K562 (cell line): ENCODE measurements around the gene PAPOLB. TPM values are rescaled to one million over a fixed set of nuclear protein-coding genes. Genes with fewer than 3 reads are reported as not detected.
A peak's percentile ranks its signal among the peaks of the same experiment; 100 is the strongest.

ENCODE experiments used
- ATAC-seq: fragments of 200-7000 bp; cut with Tn5 transposase; 3 replicates; pipeline ENCODE4 v1.9.1; 2020; ENCODE audit warnings: moderate library complexity
- BruUV-seq: library from RNA; stranded (reverse); fragments of 400-500 nt; replicated peaks from 2 replicates; lab custom pipeline; 2021; lab: Mats Ljungman, UMichigan
- CTCF ChIA-PET: fragments of 300-600 bp; formaldehyde crosslinking; extraction: SDS; loops from one replicate; lab custom pipeline; 2021; ENCODE audit warnings: low intra/inter-chr PET ratio; lab: Yijun Ruan, JAX
- POLR2A ChIA-PET: fragments of 300-600, 350-650 bp; sonication (Branson Sonifier 250); formaldehyde crosslinking; extraction: SDS; loops from one replicate; lab custom pipeline; 2021; ENCODE audit warnings: antibody characterized with exemption, inconsistent platforms; lab: Yijun Ruan, JAX
- DNase-seq, 4 experiments: peaks; one replicate each; pipeline versions ENCODE4 v3.0.0 to v3.0.0-alpha.2; 2011 to 2018; ENCODE audit warnings: low spot score in 3 of 4, mixed read lengths in 3 of 4; ENCODE audit errors: extremely low read depth in 1 of 4
- FAIRE-seq: peaks from 2 replicates; lab custom pipeline; 2011; peaks lifted over from hg19 to GRCh38; lab: Jason Lieb, UNC
- H2AFZ ChIP-seq: 2 replicates; pipeline ENCODE4 v1.6.0; 2011; ENCODE audit warnings: low read depth, low read length, control low read depth, inconsistent platforms
- H3K27ac ChIP-seq: fragments of 200-600 bp; 3 replicates; pipeline ENCODE4 v1.8.0; 2011; ENCODE audit warnings: low read depth, mild to moderate bottlenecking, control low read depth, inconsistent platforms, low read length, moderate library complexity, mixed read lengths; ENCODE audit errors: extremely low read depth
- H3K27me3 ChIP-seq, 2 experiments: fragments of 300-600 bp in 1 of 2; 2 replicates in 1 of 2; 3 replicates in 1 of 2; pipeline versions ENCODE4 v1.6.0 to v1.8.0; 2011; ENCODE audit warnings: inconsistent platforms in 2 of 2, low read length in 2 of 2, mild to moderate bottlenecking in 1 of 2, mixed read lengths in 1 of 2, moderate library complexity in 1 of 2; ENCODE audit not compliant: control insufficient read depth in 2 of 2, insufficient read depth in 2 of 2
- H3K36me3 ChIP-seq: fragments of 300-600 bp; 3 replicates; pipeline ENCODE4 v1.8.0; 2011; ENCODE audit warnings: mild to moderate bottlenecking, low read length, inconsistent platforms; ENCODE audit not compliant: control insufficient read depth, insufficient read depth
- H3K4me1 ChIP-seq, 2 experiments: fragments of 200-600 bp in 1 of 2; replicated peaks in 1 of 2; 2 replicates in 1 of 2; 3 replicates in 1 of 2; pipeline versions ENCODE4 v1.5.1 to v1.8.0; 2011; ENCODE audit warnings: inconsistent platforms in 2 of 2, low read length in 2 of 2, mild to moderate bottlenecking in 1 of 2, mixed read lengths in 1 of 2, moderate library complexity in 1 of 2; ENCODE audit not compliant: control insufficient read depth in 2 of 2, insufficient read depth in 2 of 2
- H3K4me2 ChIP-seq: 2 replicates; pipeline ENCODE4 v1.6.1; 2011; ENCODE audit warnings: low read length, control low read depth, inconsistent platforms, mixed read lengths; ENCODE audit not compliant: insufficient read depth
- H3K4me3 ChIP-seq: fragments of 200-600 bp; sonication (generic), shearing (Covaris generic); 2 replicates; pipeline ENCODE4 v1.5.1; 2016; ENCODE audit warnings: control low read depth, inconsistent platforms
- H3K79me2 ChIP-seq: fragments of 200-600 bp; 3 replicates; pipeline ENCODE4 v1.8.0; 2011; ENCODE audit warnings: low read length, inconsistent platforms; ENCODE audit not compliant: control insufficient read depth, insufficient read depth
- H3K9ac ChIP-seq, 2 experiments: 2 replicates each; pipeline versions ENCODE4 v1.6.0 to v1.6.1; 2011; ENCODE audit warnings: low read depth in 2 of 2, low read length in 2 of 2, control low read depth in 1 of 2, inconsistent platforms in 1 of 2, mild to moderate bottlenecking in 1 of 2, mixed read lengths in 1 of 2; ENCODE audit not compliant: insufficient read depth in 1 of 2
- H3K9me1 ChIP-seq: one replicate; pipeline ENCODE4 v1.6.0; 2011; ENCODE audit warnings: inconsistent platforms, mild to moderate bottlenecking, low read length, moderate library complexity; ENCODE audit not compliant: control insufficient read depth, insufficient read depth
- H3K9me3 ChIP-seq: replicated peaks from 2 replicates; pipeline ENCODE4 v1.5.1; 2011; ENCODE audit warnings: low read depth, low read length, inconsistent platforms; ENCODE audit not compliant: control insufficient read depth, insufficient read depth
- H4K20me1 ChIP-seq: replicated peaks from 2 replicates; pipeline ENCODE4 v1.6.1; 2011; ENCODE audit warnings: low read length, inconsistent platforms, mixed read lengths; ENCODE audit not compliant: control insufficient read depth, insufficient read depth
- CSDE1 ChIP-seq, 2 experiments: fragments of 450-650 bp; IDR thresholded peaks; 2 replicates each; pipeline ENCODE4 v1.6.1; 2016; ENCODE audit warnings: mild to moderate bottlenecking in 1 of 2
- FOXA3 ChIP-seq, 2 experiments: fragments of 450-650 bp in 1 of 2; sonication (generic) in 1 of 2; formaldehyde crosslinking; IDR thresholded peaks in 1 of 2; conservative IDR thresholded peaks in 1 of 2; 2 replicates each; pipeline versions ENCODE4 v1.4.0 to v1.8.0; 2020 to 2022; ENCODE audit warnings: mild to moderate bottlenecking in 2 of 2, missing genetic modification reagents in 1 of 2
- NFIC ChIP-seq: fragments of 450-650 bp; IDR thresholded peaks from 2 replicates; pipeline ENCODE4 v1.6.1; 2017; ENCODE audit warnings: mild to moderate bottlenecking, inconsistent platforms
- NR4A1 ChIP-seq, 2 experiments: fragments of 250-450 bp in 1 of 2; fragments of 450-650 bp in 1 of 2; sonication (Bioruptor Pico) in 1 of 2; IDR thresholded peaks; 2 replicates each; pipeline versions ENCODE4 v1.4.0 to v1.6.1; 2016 to 2020; ENCODE audit warnings: mild to moderate bottlenecking in 2 of 2, missing compliant biosample characterization in 1 of 2, missing genetic modification characterization in 1 of 2, moderate library complexity in 1 of 2
- POLR2G ChIP-seq: fragments of 200-400 bp; formaldehyde crosslinking; IDR thresholded peaks from 2 replicates; pipeline ENCODE4 v1.6.1; 2017; ENCODE audit warnings: low read depth, mild to moderate bottlenecking, antibody characterized with exemption, low read length, moderate library complexity
- RBM34 ChIP-seq: fragments of 200-400 bp; formaldehyde crosslinking; IDR thresholded peaks from 2 replicates; pipeline ENCODE4 v1.6.1; 2018; ENCODE audit warnings: low read length, borderline replicate concordance; ENCODE audit not compliant: insufficient read depth
- ZBED1 ChIP-seq: IDR thresholded peaks from 2 replicates; pipeline ENCODE4 v1.6.1; 2014
- WGBS: fragments of 100-300 bp; shearing (Covaris generic); methylation state at CpG from one replicate; pipeline ENCODE4 v1.1.6; 2016; ENCODE audit warnings: low coverage, mixed read lengths; ENCODE audit not compliant: insufficient coverage; ENCODE audit errors: missing lambda C conversion rate; 5-methylcytosine and 5-hydroxymethylcytosine counted together
- in situ Hi-C: fragments of 300-500 bp; cut with MboI; formaldehyde crosslinking; loops from 4 replicates; pipeline ENCODE4 v1.15.0; 2018; ENCODE audit warnings: inconsistent platforms, mixed read lengths
- intact Hi-C: fragments of 100-400 bp; cut with micrococcal nuclease; formaldehyde crosslinking; loops from 2 replicates; pipeline ENCODE4 v1.14.2; 2022
- polyA plus RNA-seq, 8 experiments: library from polyadenylated mRNA; depleted of rRNA in 4 of 8; stranded (reverse) in 5 of 8; unstranded in 3 of 8; fragments of >200 nt; fragmentation: Nextera tagmentation in 2 of 8; fragmentation: Illumina TruSeq in 1 of 8; extraction: Ambion mirVana in 2 of 8; extraction: Trizol in 1 of 8; gene quantifications; 2 replicates each; pipeline versions ENCODE4 v1.2.1 to v1.2.3, GENCODE V29; 2011 to 2014; ENCODE audit warnings: inconsistent platforms in 1 of 8, missing spikeins in 1 of 8
- total RNA-seq, 7 experiments: library from RNA; depleted of rRNA in 6 of 7; stranded (reverse); fragments of >200 nt in 6 of 7; fragmentation: Illumina TruSeq in 2 of 7; extraction: Trizol in 2 of 7; gene quantifications; 2 replicates each; pipeline versions ENCODE4 v1.2.1 to v1.2.3, GENCODE V29; 2011 to 2021; ENCODE audit warnings: low replicate concordance in 1 of 7

PAPOLB gene
- total and polyA plus RNA-seq, 9 of the 15 experiments (the other 6 are each of a cell fraction or from before 2014, with no cell fraction given): 0.04 to 0.33 (median 0.16) TPM; not detected in 4

- peaks cover 0 to 9% of the 10 kb centered on the region in 2 experiments; a peak in 1 of 5 replicates for H3K27me3 ChIP-seq
- H3K4me3 ChIP-seq: no peak overlapping the region
- no peaks in the 10 kb centered on the region for H3K36me3 ChIP-seq
- intact Hi-C loops (no loop called here), in situ Hi-C loops (no loop called here)
- peaks cover 0 to 52% of the 10 kb centered on the region in 2 experiments; a peak in 2 of 5 replicates for H3K4me1 ChIP-seq
- no peaks in the 10 kb centered on the region for H3K79me2 ChIP-seq
- no peak for FAIRE-seq
- no peak for ATAC-seq
- H3K9me1 ChIP-seq: no peaks in the 10 kb centered on the region
- no peaks in the 10 kb centered on the region for H3K9me3 ChIP-seq
- H3K9ac ChIP-seq: peak overlapping the region in 1 of 2 experiments; percentile 35; a peak in 1 of 4 replicates
- H4K20me1 ChIP-seq: no peaks in the 10 kb centered on the region
- no peak for TF ChIP-seq RBM34
- no peak for TF ChIP-seq ZBED1
- peak; percentile 27; the same call in 1 of the 2 replicates for TF ChIP-seq NFIC
- TF ChIP-seq FOXA3 (CRISPR knock-in tag; conservative IDR thresholded peaks at IDR 0.05 in 1 of 2, IDR thresholded peaks at IDR 0.05 in 1 of 2): 0 out of 4 replicates have a peak, but pooled peaks of 1 of the 2 experiments have one; percentile 22
- TF ChIP-seq NR4A1 (CRISPR knock-in tag; IDR thresholded peaks at IDR 0.05): no peak
- no peak for TF ChIP-seq NR4A1 (tag; IDR thresholded peaks at IDR 0.05)
- TF ChIP-seq CSDE1 (IDR thresholded peaks at IDR 0.05): no peak
- peak; percentile 24; the same call in 1 of the 2 replicates for TF ChIP-seq POLR2G
- CTCF ChIA-PET: interaction anchor here (0.6 kb wide), 1 partner anchor 353 kb away, joined by 3 read pairs; no protein-coding TSS in a partner anchor
- H3K27ac ChIP-seq: no peak overlapping the region
- POLR2A ChIA-PET: interaction anchor here (0.6 kb wide), 1 partner anchor 21 kb away, joined by 5 read pairs; no protein-coding TSS in a partner anchor
- no peak for DNase-seq
- no peak overlapping the region for H3K4me2 ChIP-seq
- no TSS peak for BruUV-seq
- no peak overlapping the region for H2AFZ ChIP-seq
- WGBS: 49% methylated on average over 16 of the region's 20 CpGs
These were observed 40.8 kb downstream of the PAPOLB start for GRCh38 chr7:4820967-4821471.
